Mesendoderm (in vitro differentiated cells): Measurements from ENCODE around the gene DYNLT4.

Experiments
- DNase-seq: peaks from one replicate; pipeline ENCODE4 v3.0.0; 2013
- H2AK5ac ChIP-seq: 2 replicates; pipeline ENCODE4 v1.6.1; 2013; ENCODE audit warnings: low read length, inconsistent platforms
- H2BK120ac ChIP-seq: 2 replicates; pipeline ENCODE4 v1.6.1; 2013; ENCODE audit warnings: low read depth, mild to moderate bottlenecking, low read length, moderate library complexity, mixed read lengths
- H2BK15ac ChIP-seq: replicated peaks from 2 replicates; pipeline ENCODE4 v1.6.1; 2013; ENCODE audit warnings: low read depth, mild to moderate bottlenecking, moderate library complexity
- H2BK5ac ChIP-seq: 2 replicates; pipeline ENCODE4 v1.6.1; 2013; ENCODE audit warnings: low read length, inconsistent platforms
- H3K18ac ChIP-seq: 2 replicates; pipeline ENCODE4 v1.6.1; 2013; ENCODE audit warnings: mild to moderate bottlenecking, low read length, mixed read lengths
- H3K23ac ChIP-seq: one replicate; pipeline ENCODE4 v1.6.1; 2013; ENCODE audit warnings: low read length
- H3K27ac ChIP-seq: 2 replicates; pipeline ENCODE4 v1.5.1; 2013; ENCODE audit warnings: low read depth, mild to moderate bottlenecking, inconsistent platforms, low read length, moderate library complexity
- H3K27me3 ChIP-seq: 2 replicates; pipeline ENCODE4 v1.6.1; 2013; ENCODE audit warnings: low read length, control low read depth, mild to moderate bottlenecking, inconsistent platforms; ENCODE audit not compliant: insufficient read depth, poor library complexity
- H3K36me3 ChIP-seq: 2 replicates; pipeline ENCODE4 v1.6.1; 2013; ENCODE audit warnings: low read length, inconsistent platforms; ENCODE audit not compliant: control insufficient read depth, insufficient read depth
- H3K4ac ChIP-seq: one replicate; pipeline ENCODE4 v1.6.1; 2013; ENCODE audit warnings: low read depth, mild to moderate bottlenecking, low read length, moderate library complexity
- H3K4me1 ChIP-seq: 2 replicates; pipeline ENCODE4 v1.6.1; 2013; ENCODE audit warnings: low read depth, low read length, inconsistent platforms; ENCODE audit not compliant: control insufficient read depth
- H3K4me2 ChIP-seq: 2 replicates; pipeline ENCODE4 v1.6.1; 2013; ENCODE audit warnings: low read length
- H3K4me3 ChIP-seq: 2 replicates; pipeline ENCODE4 v1.5.1; 2013; ENCODE audit warnings: mild to moderate bottlenecking, low read length
- H3K56ac ChIP-seq: one replicate; pipeline ENCODE4 v1.6.1; 2013; ENCODE audit warnings: low read length
- H3K79me1 ChIP-seq: 2 replicates; pipeline ENCODE4 v1.6.1; 2013; ENCODE audit warnings: low read length, inconsistent platforms
- H3K79me2 ChIP-seq: 2 replicates; pipeline ENCODE4 v1.6.1; 2013; ENCODE audit warnings: mild to moderate bottlenecking, low read length; ENCODE audit not compliant: control insufficient read depth, insufficient read depth
- H3K9ac ChIP-seq: 2 replicates; pipeline ENCODE4 v1.6.1; 2013; ENCODE audit warnings: low read length, inconsistent platforms
- H4K5ac ChIP-seq: one replicate; pipeline ENCODE4 v1.6.1; 2013; ENCODE audit warnings: low read length
- H4K8ac ChIP-seq: one replicate; pipeline ENCODE4 v1.6.1; 2013; ENCODE audit warnings: low read depth, mild to moderate bottlenecking, control low read depth, low read length, moderate library complexity
- WGBS: extraction: QIAGEN DNeasy Blood & Tissue Kit; methylation state at CpG from one replicate; pipeline ENCODE4 v1.1.7; 2013; ENCODE audit warnings: low lambda C conversion rate, missing lambda C conversion rate; ENCODE audit not compliant: insufficient coverage; ENCODE audit errors: extremely low coverage; 5-methylcytosine and 5-hydroxymethylcytosine counted together

DYNLT4 gene

GRCh38 chr1:44822131-44822701 lies 15.1 kb upstream of the DYNLT4 start:
- Histone ChIP-seq H4K8ac (no peak overlapping the region), H3K9ac (no peak overlapping the region), H2BK15ac (no peak overlapping the region), H3K56ac (peak overlapping the region; percentile 2), H3K79me2 (no peaks in the 10 kb centered on the region), H3K4me1 (peaks cover 3% of the 10 kb centered on the region), H3K36me3 (no peaks in the 10 kb centered on the region), H3K18ac (no peak overlapping the region), H4K5ac (no peak overlapping the region), H3K79me1 (no peaks in the 10 kb centered on the region), H3K27me3 (no peaks in the 10 kb centered on the region), H2AK5ac (no peak overlapping the region), H3K27ac (no peak overlapping the region), H2BK5ac (no peak overlapping the region), H3K4ac (no peak overlapping the region), H3K23ac (no peak overlapping the region), H3K4me3 (no peak overlapping the region), H2BK120ac (no peak overlapping the region), H3K4me2 (no peak overlapping the region)
- no CpG with 5 or more reads among the region's 6 CpGs for WGBS
- DNase-seq = no peak

GRCh38 chr1:44821240-44821715 lies 14.1 kb upstream of the DYNLT4 start:
- Histone ChIP-seq H4K8ac (no peak overlapping the region), H3K4me1 (peaks cover 3% of the 10 kb centered on the region), H3K18ac (no peak overlapping the region), H3K27ac (no peak overlapping the region), H3K56ac (peak overlapping the region; percentile 93), H2BK5ac (no peak overlapping the region), H3K9ac (no peak overlapping the region), H3K23ac (no peak overlapping the region), H3K4ac (no peak overlapping the region), H2AK5ac (no peak overlapping the region), H2BK120ac (no peak overlapping the region), H3K79me1 (no peaks in the 10 kb centered on the region), H3K36me3 (no peaks in the 10 kb centered on the region), H3K4me3 (no peak overlapping the region), H4K5ac (no peak overlapping the region), H3K79me2 (no peaks in the 10 kb centered on the region), H3K27me3 (no peaks in the 10 kb centered on the region), H3K4me2 (no peak overlapping the region), H2BK15ac (no peak overlapping the region)
- WGBS = no CpG with 5 or more reads among the region's 9 CpGs
- no peak for DNase-seq

- Histone ChIP-seq H3K4me2 (peak overlapping the region; percentile 30), H2AK5ac (peak overlapping the region; percentile 83), H3K4me3 (peak overlapping the region; percentile 3), H3K4me1 (peaks cover 3% of the 10 kb centered on the region), H4K8ac (no peak overlapping the region), H2BK120ac (no peak overlapping the region), H3K79me2 (no peaks in the 10 kb centered on the region), H3K27ac (no peak overlapping the region), H4K5ac (peak overlapping the region; percentile 15), H3K27me3 (no peaks in the 10 kb centered on the region), H3K9ac (peak overlapping the region; percentile 74), H2BK15ac (no peak overlapping the region), H3K56ac (peak overlapping the region; percentile 93), H3K23ac (no peak overlapping the region), H3K4ac (no peak overlapping the region), H3K79me1 (no peaks in the 10 kb centered on the region), H3K36me3 (no peaks in the 10 kb centered on the region), H2BK5ac (peak overlapping the region; percentile 100), H3K18ac (peak overlapping the region; percentile 43)
- no peak for DNase-seq
- WGBS = no CpG with 5 or more reads among the region's 25 CpGs
Measured at GRCh38 chr1:44820328-44821239, 13.4 kb upstream of the DYNLT4 start.

GRCh38 chr1:44819608-44820327 lies 12.6 kb upstream of the DYNLT4 start:
- peak overlapping the region; percentile 92 for H3K4ac ChIP-seq
- no peaks in the 10 kb centered on the region for H3K79me2 ChIP-seq
- peak overlapping the region; percentile 96 for H2BK120ac ChIP-seq
- no CpG with 5 or more reads among the region's 33 CpGs for WGBS
- DNase-seq = peak; percentile 100
- peak overlapping the region; percentile 3 for H3K4me3 ChIP-seq
- no peak overlapping the region for H3K23ac ChIP-seq
- H3K56ac ChIP-seq = peak overlapping the region; percentile 93
- H3K4me1 ChIP-seq = peaks cover 3% of the 10 kb centered on the region
- no peak overlapping the region for H2AK5ac ChIP-seq
- H3K9ac ChIP-seq = peak overlapping the region; percentile 74
- H3K18ac ChIP-seq = peak overlapping the region; percentile 43
- H2BK5ac ChIP-seq = peak overlapping the region; percentile 100
- H4K5ac ChIP-seq = no peak overlapping the region
- H3K27ac ChIP-seq = peak overlapping the region; percentile 53
- H4K8ac ChIP-seq = no peak overlapping the region
- no peaks in the 10 kb centered on the region for H3K27me3 ChIP-seq
- peak overlapping the region; percentile 30 for H3K4me2 ChIP-seq
- no peaks in the 10 kb centered on the region for H3K79me1 ChIP-seq
- H3K36me3 ChIP-seq = no peaks in the 10 kb centered on the region
- H2BK15ac ChIP-seq = no peak overlapping the region

GRCh38 chr1:44819196-44819607 lies 12.1 kb upstream of the DYNLT4 start:
- Histone ChIP-seq H4K5ac (no peak overlapping the region), H3K4me3 (no peak overlapping the region), H3K56ac (peak overlapping the region; percentile 69), H3K27me3 (no peaks in the 10 kb centered on the region), H3K4ac (no peak overlapping the region), H3K18ac (no peak overlapping the region), H2BK15ac (no peak overlapping the region), H3K9ac (peak overlapping the region; percentile 16), H3K27ac (no peak overlapping the region), H4K8ac (no peak overlapping the region), H3K79me2 (no peaks in the 10 kb centered on the region), H2BK120ac (no peak overlapping the region), H3K23ac (no peak overlapping the region), H3K36me3 (no peaks in the 10 kb centered on the region), H2BK5ac (no peak overlapping the region), H3K4me2 (peak overlapping the region; percentile 7), H3K79me1 (no peaks in the 10 kb centered on the region), H3K4me1 (peaks cover 3% of the 10 kb centered on the region), H2AK5ac (no peak overlapping the region)
- DNase-seq = no peak
- WGBS = no CpG with 5 or more reads among the region's 13 CpGs
